A673 (cell line): ENCODE measurements around the gene CCSER1.

Experiments
- EZH2 ChIP-seq: fragments of 200-600 bp; sonication (generic); IDR thresholded peaks from 2 replicates; pipeline ENCODE4 v1.6.1; 2017; ENCODE audit warnings: borderline replicate concordance, low read depth, mild to moderate bottlenecking, mixed read lengths, antibody characterized with exemption, low read length; ENCODE audit not compliant: poor library complexity, severe bottlenecking
- TF ChIP-seq, protein P1 (sequence below): fragments of 300-800, 200-600 bp; sonication (generic); conservative IDR thresholded peaks from 2 replicates; pipeline ENCODE4 v1.5.1; 2017; ENCODE audit warnings: low read depth, mild to moderate bottlenecking, antibody characterized with exemption, low read length, moderate library complexity, mixed read lengths

DNA sequence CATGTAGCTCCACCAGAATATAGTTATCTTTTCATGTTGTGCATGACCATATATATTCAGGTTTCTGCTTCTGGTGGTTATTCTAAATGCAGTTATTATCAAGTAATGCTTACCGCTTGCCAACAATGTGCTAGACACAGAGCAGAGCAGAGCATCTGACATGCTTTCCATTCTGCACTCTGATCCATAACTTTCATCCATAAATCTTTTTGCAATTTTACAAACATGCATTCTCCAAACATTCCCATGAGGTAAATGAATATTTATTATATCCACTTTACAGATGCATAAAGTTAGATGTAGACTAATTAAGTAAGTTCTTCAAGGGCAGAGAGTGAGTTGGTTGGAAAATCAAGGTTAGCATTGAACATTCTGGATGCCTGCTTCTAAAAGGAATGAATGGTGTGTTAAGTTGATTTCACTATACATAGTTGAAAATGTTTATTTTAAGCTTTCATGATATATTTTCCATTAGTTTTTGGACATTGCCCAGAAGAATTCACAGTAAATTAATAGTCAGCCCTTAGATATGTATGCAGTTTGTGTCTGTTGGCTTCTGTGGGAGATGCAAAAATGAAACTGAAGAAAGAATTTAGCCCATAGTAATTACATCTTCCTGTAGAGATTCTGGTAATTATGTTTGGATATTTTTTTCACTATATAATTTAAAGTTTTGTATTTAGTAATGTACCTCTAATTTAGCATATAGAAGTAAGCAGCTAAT lies 867.8 kb downstream of the CCSER1 start:
- TF ChIP-seq, protein P1, sequence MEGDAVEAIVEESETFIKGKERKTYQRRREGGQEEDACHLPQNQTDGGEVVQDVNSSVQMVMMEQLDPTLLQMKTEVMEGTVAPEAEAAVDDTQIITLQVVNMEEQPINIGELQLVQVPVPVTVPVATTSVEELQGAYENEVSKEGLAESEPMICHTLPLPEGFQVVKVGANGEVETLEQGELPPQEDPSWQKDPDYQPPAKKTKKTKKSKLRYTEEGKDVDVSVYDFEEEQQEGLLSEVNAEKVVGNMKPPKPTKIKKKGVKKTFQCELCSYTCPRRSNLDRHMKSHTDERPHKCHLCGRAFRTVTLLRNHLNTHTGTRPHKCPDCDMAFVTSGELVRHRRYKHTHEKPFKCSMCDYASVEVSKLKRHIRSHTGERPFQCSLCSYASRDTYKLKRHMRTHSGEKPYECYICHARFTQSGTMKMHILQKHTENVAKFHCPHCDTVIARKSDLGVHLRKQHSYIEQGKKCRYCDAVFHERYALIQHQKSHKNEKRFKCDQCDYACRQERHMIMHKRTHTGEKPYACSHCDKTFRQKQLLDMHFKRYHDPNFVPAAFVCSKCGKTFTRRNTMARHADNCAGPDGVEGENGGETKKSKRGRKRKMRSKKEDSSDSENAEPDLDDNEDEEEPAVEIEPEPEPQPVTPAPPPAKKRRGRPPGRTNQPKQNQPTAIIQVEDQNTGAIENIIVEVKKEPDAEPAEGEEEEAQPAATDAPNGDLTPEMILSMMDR: no peak
- TF ChIP-seq EZH2: no peak
